ENCODE results near the gene ADD1.
A peak's percentile ranks its signal among the peaks of the same experiment; 100 is the strongest.
"Not testable (repeated sequence)": the region's sequence is repeated elsewhere in the genome, so short reads cannot be mapped to it uniquely, and the experiment has no call there.

The ADD1 gene

GRCh38 chr4:2948895-2949781 lies 105.5 kb downstream of the ADD1 start:
- no peak for DNase-seq

GRCh38 chr4:2949782-2950125 lies 106.1 kb downstream of the ADD1 start:
- no peak for DNase-seq

- no peak for DNase-seq
Measured at GRCh38 chr4:2950221-2950989, 106.8 kb downstream of the ADD1 start.

DNA sequence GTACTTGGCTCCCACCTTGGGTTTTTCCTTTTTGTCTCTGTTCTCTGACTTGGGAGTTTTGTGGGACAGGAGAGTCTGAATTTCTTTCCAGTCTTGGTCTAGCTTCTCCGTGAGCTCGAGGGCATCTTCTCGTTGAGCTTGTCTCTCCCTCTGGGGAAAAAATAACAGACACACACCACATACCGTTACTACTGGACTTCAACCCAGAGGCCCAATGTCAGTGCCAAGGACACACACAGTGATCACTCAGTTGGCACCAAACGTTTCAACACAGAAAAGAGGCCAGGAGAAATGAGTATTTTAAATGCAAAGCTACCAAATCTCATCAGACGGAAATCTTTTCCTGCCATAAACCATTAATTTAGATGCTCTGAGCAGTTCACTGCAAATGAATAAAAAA lies 109.9 kb downstream of the ADD1 start:
- DNase-seq = no peak

DNA sequence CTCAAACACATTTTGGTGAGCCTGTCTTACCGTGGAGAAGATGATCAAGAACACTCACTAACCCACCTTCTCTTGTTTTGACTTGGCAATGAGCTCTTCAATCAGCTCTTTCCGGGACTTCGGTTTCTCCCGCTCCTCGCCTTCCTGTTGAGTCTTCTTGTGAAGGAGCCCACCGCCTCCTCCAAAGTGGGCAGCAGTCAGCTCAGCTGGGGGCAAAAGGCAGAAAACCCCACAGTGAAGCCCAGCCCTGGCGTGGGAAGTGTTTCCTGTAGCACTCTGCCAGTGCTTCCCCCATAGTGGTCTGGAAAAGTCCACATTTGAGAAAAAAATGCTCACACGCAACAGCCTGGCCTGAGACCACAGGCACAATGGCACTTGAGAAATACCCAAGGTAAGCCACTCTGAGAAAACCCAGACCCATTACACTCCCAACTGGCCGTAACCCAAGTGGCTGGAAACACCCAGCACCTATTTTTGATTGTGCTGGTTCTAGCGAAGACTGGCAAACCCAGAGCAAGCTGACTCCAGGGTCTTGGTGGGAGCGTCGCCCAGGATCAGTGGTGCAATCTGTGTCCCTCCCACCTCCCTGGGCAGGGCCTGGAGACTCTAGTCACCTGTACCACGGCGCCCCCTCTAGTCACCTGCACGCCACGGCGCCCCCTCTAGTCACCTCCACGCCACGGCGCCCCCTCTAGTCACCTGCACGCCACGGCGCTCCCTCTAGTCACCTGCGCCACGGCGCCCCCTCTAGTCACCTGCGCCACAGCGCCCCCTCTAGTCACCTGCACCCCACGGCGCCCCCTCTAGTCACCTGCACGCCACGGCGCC lies 110.9 kb downstream of the ADD1 start:
- DNase-seq = no peak

GRCh38 chr4:2955186-2956044 lies 111.8 kb downstream of the ADD1 start:
- DNase-seq = not testable (repeated sequence)

- DNase-seq = no peak
Measured at GRCh38 chr4:2958446-2958845, 114.8 kb downstream of the ADD1 start.

- DNase-seq = not testable (repeated sequence)
Measured at GRCh38 chr4:2960450-2960849, 116.8 kb downstream of the ADD1 start.

GRCh38 chr4:2961421-2961810 lies 117.8 kb downstream of the ADD1 start:
- no peak for DNase-seq

DNA sequence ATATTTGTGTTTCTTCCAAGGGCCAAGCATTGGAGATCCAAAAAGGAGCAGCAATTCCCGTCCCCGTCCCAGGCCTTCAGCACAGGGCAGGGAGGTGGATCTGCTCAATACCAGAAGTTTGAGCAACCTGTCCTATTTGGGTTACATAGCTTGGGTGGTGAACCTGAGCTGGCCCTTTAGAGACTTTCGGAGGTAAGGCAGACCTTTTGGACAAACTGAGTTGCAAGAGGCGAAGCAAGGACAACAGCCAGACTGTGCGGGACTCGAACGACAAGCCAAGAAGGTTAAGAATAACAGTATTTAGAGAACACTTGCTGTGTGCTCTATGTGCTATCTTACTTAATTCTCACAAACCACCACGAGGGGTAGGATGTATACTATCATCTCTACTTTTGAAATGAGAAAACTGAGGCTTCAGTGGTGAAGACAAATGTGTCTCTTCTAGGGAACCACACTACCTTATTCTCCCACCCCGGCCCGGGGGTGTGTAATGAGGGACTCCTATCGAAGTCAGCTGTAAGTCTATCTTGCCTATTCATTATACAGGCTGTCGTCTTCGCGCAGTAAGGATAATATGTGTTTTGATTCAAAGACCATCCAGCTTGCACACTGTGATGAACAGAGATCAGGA lies 118.3 kb downstream of the ADD1 start:
- DNase-seq = no peak

DNA sequence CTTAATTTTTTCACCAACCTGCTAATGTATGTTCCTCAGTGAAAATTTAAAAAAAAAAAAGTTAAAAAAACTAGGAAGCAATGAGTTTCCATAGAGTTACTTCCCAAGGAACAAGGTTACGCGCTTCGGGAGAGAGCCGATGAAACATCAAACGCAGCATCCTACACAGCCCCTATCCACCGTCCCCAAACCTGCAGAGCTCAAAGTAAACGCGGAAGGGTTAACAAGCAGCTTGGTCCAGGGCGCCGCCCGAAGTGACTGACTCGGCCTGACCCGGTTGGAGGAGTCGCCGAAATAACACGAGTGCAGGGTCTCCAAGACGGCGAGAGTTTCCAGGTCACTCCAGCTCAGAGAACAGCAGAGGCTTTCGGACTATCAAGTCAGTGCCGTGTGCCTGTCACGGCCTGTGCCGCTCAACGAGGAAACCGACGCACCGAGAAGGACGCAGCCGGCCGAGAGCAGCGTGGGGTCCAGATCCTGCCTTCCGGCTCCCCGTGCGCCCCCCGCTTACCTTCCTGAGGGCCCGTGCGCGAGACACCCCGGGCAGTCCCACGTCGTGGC lies 119.0 kb downstream of the ADD1 start:
- peak; percentile 57 for DNase-seq

- peak; percentile 98 for DNase-seq
Measured at GRCh38 chr4:2963175-2963965, 119.7 kb downstream of the ADD1 start, which contains the start of the genes GRK4 and NOP14. GRK4 (plus strand) TSS chr4:2963571; CDS start chr4:2964071, 500 bp downstream. NOP14 (minus strand) TSS chr4:2963406; CDS start chr4:2963319, 87 bp downstream.

DNA sequence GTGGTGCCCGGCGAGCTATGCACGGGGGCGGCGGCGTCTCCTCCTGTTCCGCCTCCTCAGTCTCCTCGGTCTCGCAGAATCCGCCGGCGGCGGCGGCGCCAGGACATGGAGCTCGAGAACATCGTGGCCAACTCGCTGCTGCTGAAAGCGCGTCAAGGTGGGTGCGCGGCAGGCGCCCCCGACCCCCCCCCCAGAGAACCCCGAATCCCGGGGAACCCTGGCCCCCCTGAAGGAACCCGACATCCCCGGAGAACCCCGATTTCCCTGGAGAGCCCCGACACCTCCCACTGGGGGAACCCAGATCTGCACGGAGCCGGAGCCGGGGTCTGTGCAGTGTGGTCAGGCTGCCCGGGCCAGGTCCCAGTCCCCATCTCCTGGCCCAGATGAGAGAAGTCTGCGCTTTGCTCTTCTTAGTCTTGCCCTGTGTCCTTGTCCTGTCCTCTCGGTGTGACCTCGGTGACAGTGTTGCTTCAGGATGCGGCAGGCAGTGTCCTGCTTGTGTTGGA lies 120.4 kb downstream of the ADD1 start:
- no peak for DNase-seq

DNA sequence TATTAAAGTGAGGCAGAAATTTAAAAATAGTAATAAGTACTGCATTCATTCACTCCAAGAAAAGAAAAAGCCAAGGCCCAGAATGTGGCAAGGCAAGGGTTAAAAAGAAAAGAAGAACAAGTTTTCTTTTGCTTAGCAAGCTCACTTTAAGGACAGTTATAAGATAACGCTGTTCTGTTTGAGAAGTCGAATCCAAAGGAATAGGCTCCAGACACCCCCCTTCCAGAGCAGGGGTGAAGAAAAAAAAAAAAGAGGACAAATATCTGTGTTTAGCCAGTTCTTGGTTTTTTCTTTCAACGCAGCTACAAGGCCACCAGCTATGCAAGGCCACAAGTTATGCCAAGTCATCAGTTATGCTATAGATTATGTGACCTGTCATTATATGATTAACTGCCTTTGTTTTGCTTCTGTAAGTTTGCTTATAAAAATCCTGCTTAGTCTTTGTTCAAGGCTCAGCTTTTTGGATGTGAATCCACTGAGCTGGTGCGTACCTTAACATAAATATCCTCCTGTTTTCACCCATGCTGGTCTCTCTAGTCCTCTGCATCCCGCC lies 121.1 kb downstream of the ADD1 start:
- no peak for DNase-seq

DNA sequence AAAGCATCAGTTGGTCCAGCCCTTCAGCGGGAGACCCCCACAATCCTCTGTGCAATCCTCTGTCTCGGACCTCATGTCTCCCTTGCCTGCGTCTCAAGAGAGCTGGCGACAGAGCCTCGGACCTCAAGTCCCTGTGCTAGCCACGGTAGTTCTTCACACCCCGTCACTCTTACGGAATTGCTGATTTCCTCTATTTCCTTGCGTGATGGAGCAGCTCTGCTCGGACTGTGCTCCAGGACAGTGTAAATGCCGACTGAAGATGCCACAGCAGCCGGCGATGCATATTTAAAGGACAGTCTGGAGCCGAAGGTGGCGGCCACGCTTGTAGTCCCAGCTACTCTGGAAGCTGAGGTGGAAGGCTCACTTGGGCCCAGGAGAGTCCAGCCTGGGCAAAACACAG lies 121.6 kb downstream of the ADD1 start:
- DNase-seq = no peak

- no peak for DNase-seq
Measured at GRCh38 chr4:2968381-2968780, 124.7 kb downstream of the ADD1 start.

GRCh38 chr4:2971275-2971674 lies 127.6 kb downstream of the ADD1 start:
- no peak for DNase-seq

DNA sequence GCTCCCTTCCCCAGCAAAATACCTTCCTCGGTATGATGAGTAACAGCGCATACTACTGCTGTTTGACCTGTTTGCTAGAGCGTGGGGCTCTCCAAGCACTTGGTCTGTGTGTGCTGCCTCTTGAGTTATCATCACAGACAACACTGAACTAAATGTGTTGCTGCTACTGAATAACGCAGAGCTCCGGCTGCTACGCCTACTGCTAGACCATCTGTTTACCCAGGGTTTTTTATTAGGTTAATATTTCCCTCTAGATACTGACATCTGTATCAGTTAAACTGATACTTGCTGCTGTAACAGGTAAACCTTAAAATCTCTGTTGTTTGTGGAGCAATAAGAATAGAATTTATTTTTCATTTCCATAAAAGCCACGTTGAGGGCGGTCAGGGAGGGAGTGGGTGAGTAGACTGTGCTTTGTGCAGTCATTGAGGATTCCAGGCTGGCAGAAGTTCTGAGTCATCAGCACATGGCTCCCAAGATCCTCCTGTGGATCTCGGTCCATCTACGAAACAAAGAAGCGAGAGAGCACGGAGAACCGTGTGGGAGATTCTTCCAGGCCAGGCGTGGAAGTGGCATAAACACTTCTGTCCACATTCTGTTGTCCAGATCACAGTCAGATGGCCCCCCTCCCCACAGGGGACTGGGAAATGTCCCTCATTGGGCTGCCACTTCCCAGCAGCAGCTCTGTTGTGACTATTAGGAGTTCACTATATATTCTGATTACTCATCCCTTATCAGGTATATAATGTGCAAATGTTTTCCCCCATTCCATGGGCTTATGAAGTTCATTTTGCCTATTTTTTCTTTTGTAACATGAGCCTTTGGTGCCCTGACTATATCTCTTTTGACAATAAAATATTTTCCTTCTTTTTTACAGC lies 133.8 kb downstream of the ADD1 start:
- DNase-seq = no peak
